Measurements from ENCODE around the gene TAGLN2.

Gene TAGLN2

GRCh38 chr1:159920651-159921050, 4.7 kb downstream of the TAGLN2 start:
- Histone ChIP-seq H3K27me3 (ENCODE audit: insufficient read depth, poor library complexity, severe bottlenecking) (no peaks in the 10 kb centered on the region), H3K36me3 (ENCODE audit: low read depth) (peaks cover 62% of the 10 kb centered on the region), H3K9me3 (ENCODE audit: severe bottlenecking) (no peaks in the 10 kb centered on the region), H3K4me3 (ENCODE audit: severe bottlenecking) (no peak overlapping the region), H3K27ac (ENCODE audit: poor library complexity, severe bottlenecking) (peak overlapping the region; percentile 94), H3K4me1 (ENCODE audit: insufficient read depth, poor library complexity, severe bottlenecking) (peaks cover 30% of the 10 kb centered on the region)
- no peak for TF ChIP-seq CTCF (IDR thresholded peaks at IDR 0.05; ENCODE audit: poor library complexity, severe bottlenecking)
- ATAC-seq (ENCODE audit: low read depth), result no peak
- DNase-seq (ENCODE audit: low spot score), result no peak

- DNase-seq (ENCODE audit: low spot score) (no peak), ATAC-seq (ENCODE audit: low read depth) (no peak)
- Histone ChIP-seq H3K4me3 (ENCODE audit: severe bottlenecking) (no peak overlapping the region), H3K27me3 (ENCODE audit: insufficient read depth, poor library complexity, severe bottlenecking) (no peaks in the 10 kb centered on the region), H3K9me3 (ENCODE audit: severe bottlenecking) (no peaks in the 10 kb centered on the region), H3K27ac (ENCODE audit: poor library complexity, severe bottlenecking) (peak overlapping the region; percentile 94), H3K36me3 (ENCODE audit: low read depth) (peaks cover 62% of the 10 kb centered on the region), H3K4me1 (ENCODE audit: insufficient read depth, poor library complexity, severe bottlenecking) (peaks cover 30% of the 10 kb centered on the region)
- no peak for TF ChIP-seq CTCF (IDR thresholded peaks at IDR 0.05; ENCODE audit: poor library complexity, severe bottlenecking)
These were observed 5.1 kb downstream of the TAGLN2 start for GRCh38 chr1:159920202-159920601.

- Histone ChIP-seq H3K4me1 (ENCODE audit: insufficient read depth, poor library complexity, severe bottlenecking) (peaks cover 31% of the 10 kb centered on the region), H3K27ac (ENCODE audit: poor library complexity, severe bottlenecking) (peak overlapping the region; percentile 94), H3K36me3 (ENCODE audit: low read depth) (peaks cover 62% of the 10 kb centered on the region)
These were observed 6.0 kb downstream of the TAGLN2 start for GRCh38 chr1:159919236-159919865.

GRCh38 chr1:159918352-159919200, 6.7 kb downstream of the TAGLN2 start:
- H3K4me3 ChIP-seq (ENCODE audit: severe bottlenecking), result no peak overlapping the region
- H3K9me3 ChIP-seq (ENCODE audit: severe bottlenecking), result no peaks in the 10 kb centered on the region
- ATAC-seq (ENCODE audit: low read depth) (no peak), DNase-seq (ENCODE audit: low spot score) (no peak)
- TF ChIP-seq CTCF (IDR thresholded peaks at IDR 0.05; ENCODE audit: poor library complexity, severe bottlenecking), result no peak
- no peaks in the 10 kb centered on the region for H3K27me3 ChIP-seq (ENCODE audit: insufficient read depth, poor library complexity, severe bottlenecking)
- peak overlapping the region; percentile 94 for H3K27ac ChIP-seq (ENCODE audit: poor library complexity, severe bottlenecking)
- H3K4me1 ChIP-seq (ENCODE audit: insufficient read depth, poor library complexity, severe bottlenecking), result peaks cover 34% of the 10 kb centered on the region
- peaks cover 62% of the 10 kb centered on the region for H3K36me3 ChIP-seq (ENCODE audit: low read depth)

More at GRCh38 chr1:159919236-159919865, 6.0 kb downstream of the TAGLN2 start:
- Histone ChIP-seq H3K9me3 (ENCODE audit: severe bottlenecking) (no peaks in the 10 kb centered on the region), H3K4me3 (ENCODE audit: severe bottlenecking) (no peak overlapping the region), H3K27me3 (ENCODE audit: insufficient read depth, poor library complexity, severe bottlenecking) (no peaks in the 10 kb centered on the region)
- TF ChIP-seq CTCF (IDR thresholded peaks at IDR 0.05; ENCODE audit: poor library complexity, severe bottlenecking), result no peak
- DNase-seq (ENCODE audit: low spot score) (no peak), ATAC-seq (ENCODE audit: low read depth) (no peak)

Measured in RWPE2 (cell line).